GM12891 (cell line): ENCODE data around the gene PJVK.

ENCODE experiments used
- POLR2A ChIP-seq: IDR thresholded peaks from 2 replicates; pipeline ENCODE4 v1.6.1; 2011; ENCODE audit warnings: low read depth, low read length, control low read depth
- POLR2AphosphoS5 ChIP-seq: IDR thresholded peaks from 2 replicates; pipeline ENCODE4 v1.6.1; 2011; ENCODE audit warnings: low read depth, low read length, control low read depth
- TAF1 ChIP-seq: IDR thresholded peaks from 2 replicates; pipeline ENCODE4 v1.6.1; 2011; ENCODE audit warnings: low read depth, low read length, control low read depth

DNA sequence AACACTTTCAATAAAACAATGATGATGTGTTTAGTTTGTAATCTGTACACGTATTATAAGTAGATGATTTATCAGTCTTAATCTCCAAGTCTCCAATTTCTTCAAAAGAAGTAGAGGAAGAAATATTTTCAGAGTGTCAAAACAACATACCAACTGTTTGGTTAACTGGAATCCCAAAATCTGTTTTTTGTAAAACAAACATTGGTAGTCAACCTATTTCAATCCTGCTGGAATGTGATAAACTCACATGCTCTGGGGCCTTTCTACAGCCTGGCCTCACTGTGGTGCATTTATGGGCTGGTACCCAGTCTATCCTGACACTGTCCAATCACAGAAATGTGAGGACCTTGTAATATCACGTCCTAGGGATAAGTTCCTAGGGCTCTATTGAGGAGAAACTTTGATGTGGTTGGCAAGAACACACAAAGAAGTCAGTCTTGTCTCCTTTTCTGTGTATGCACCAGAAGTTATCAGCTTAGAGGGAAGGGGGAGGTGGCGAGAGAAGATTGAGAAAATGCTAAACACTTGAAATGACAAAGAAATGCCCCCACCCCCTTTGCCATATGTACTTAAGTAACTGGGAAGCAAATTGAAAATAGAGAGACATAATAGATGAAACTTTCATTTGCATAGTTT, 47.4 kb upstream of the PJVK start:
- TF ChIP-seq POLR2A (no peak), POLR2AphosphoS5 (no peak), TAF1 (no peak)
